ENCODE data around the gene GRAP.

GRCh38 chr17:19016297-19016696 is 30.5 kb downstream of the GRAP start:
- TF ChIP-seq, protein P1, sequence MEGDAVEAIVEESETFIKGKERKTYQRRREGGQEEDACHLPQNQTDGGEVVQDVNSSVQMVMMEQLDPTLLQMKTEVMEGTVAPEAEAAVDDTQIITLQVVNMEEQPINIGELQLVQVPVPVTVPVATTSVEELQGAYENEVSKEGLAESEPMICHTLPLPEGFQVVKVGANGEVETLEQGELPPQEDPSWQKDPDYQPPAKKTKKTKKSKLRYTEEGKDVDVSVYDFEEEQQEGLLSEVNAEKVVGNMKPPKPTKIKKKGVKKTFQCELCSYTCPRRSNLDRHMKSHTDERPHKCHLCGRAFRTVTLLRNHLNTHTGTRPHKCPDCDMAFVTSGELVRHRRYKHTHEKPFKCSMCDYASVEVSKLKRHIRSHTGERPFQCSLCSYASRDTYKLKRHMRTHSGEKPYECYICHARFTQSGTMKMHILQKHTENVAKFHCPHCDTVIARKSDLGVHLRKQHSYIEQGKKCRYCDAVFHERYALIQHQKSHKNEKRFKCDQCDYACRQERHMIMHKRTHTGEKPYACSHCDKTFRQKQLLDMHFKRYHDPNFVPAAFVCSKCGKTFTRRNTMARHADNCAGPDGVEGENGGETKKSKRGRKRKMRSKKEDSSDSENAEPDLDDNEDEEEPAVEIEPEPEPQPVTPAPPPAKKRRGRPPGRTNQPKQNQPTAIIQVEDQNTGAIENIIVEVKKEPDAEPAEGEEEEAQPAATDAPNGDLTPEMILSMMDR (IDR thresholded peaks at IDR 0.05; ENCODE audit: low read length), result no peak
- TF ChIP-seq EZH2 (IDR thresholded peaks at IDR 0.05; ENCODE audit: borderline replicate concordance, low read length), result no peak

Measured in OCI-LY1 (cell line).